Progenitor cell of endocrine pancreas (in vitro differentiated cells): ENCODE results near the gene TUFT1. TPM values are rescaled to one million over a fixed set of nuclear protein-coding genes. Genes with fewer than 3 reads are reported as not detected.

Source experiments
- DNase-seq: peaks from one replicate; pipeline ENCODE4 v3.0.0; 2021; ENCODE audit warnings: low spot score; ENCODE audit not compliant: unreplicated experiment
- H3K27ac Mint-ChIP-seq: 2 replicates; pipeline ENCODE4 v1.8.0; 2021; ENCODE audit warnings: mild to moderate bottlenecking, moderate library complexity, mixed read lengths
- H3K27me3 Mint-ChIP-seq: 2 replicates; pipeline ENCODE4 v1.8.0; 2021; ENCODE audit warnings: mixed read lengths
- H3K36me3 Mint-ChIP-seq: 2 replicates; pipeline ENCODE4 v1.8.0; 2022; ENCODE audit warnings: mixed read lengths; ENCODE audit not compliant: insufficient read depth
- H3K4me1 Mint-ChIP-seq: 2 replicates; pipeline ENCODE4 v1.8.0; 2021; ENCODE audit warnings: low read depth, mixed read lengths
- H3K4me3 Mint-ChIP-seq: 2 replicates; pipeline ENCODE4 v1.8.0; 2021; ENCODE audit warnings: low read depth, mild to moderate bottlenecking, moderate library complexity, mixed read lengths
- H3K9me3 Mint-ChIP-seq: 2 replicates; pipeline ENCODE4 v1.8.0; 2021; ENCODE audit warnings: low read depth, mixed read lengths
- CTCF ChIP-seq: fragments of 200-600 bp; sonication (generic); IDR thresholded peaks from one replicate; pipeline ENCODE4 v1.5.0; 2021; ENCODE audit warnings: antibody characterized with exemption, mild to moderate bottlenecking; ENCODE audit not compliant: unreplicated experiment
- total RNA-seq: library from RNA; stranded (reverse); gene quantifications from 2 replicates; pipeline ENCODE4 v1.2.1, GENCODE V29; 2021

The TUFT1 gene
- total RNA-seq, 1 donor from 2014 or later, result 12.5 TPM

- no peaks in the 10 kb centered on the region for H3K9me3 Mint-ChIP-seq
- H3K4me3 Mint-ChIP-seq, result no peak overlapping the region
- no peak for DNase-seq
- no peaks in the 10 kb centered on the region for H3K27me3 Mint-ChIP-seq
- peaks cover 20% of the 10 kb centered on the region for H3K36me3 Mint-ChIP-seq
- peaks cover 11% of the 10 kb centered on the region for H3K4me1 Mint-ChIP-seq
- no peak overlapping the region for H3K27ac Mint-ChIP-seq
- TF ChIP-seq CTCF, result no peak
Observed at GRCh38 chr1:151537112-151537511, 3.0 kb upstream of the TUFT1 start.

- no peak for TF ChIP-seq CTCF
- H3K9me3 Mint-ChIP-seq, result no peaks in the 10 kb centered on the region
- peaks cover 19% of the 10 kb centered on the region for H3K36me3 Mint-ChIP-seq
- peak; percentile 24 for DNase-seq
- no peaks in the 10 kb centered on the region for H3K27me3 Mint-ChIP-seq
- peak overlapping the region; percentile 96 for H3K27ac Mint-ChIP-seq
- peaks cover 18% of the 10 kb centered on the region for H3K4me1 Mint-ChIP-seq
- H3K4me3 Mint-ChIP-seq, result peak overlapping the region; percentile 97
Observed at GRCh38 chr1:151539321-151540020, 638 bp upstream of the TUFT1 start.

- H3K4me1 Mint-ChIP-seq, result peaks cover 20% of the 10 kb centered on the region
- H3K36me3 Mint-ChIP-seq, result peaks cover 16% of the 10 kb centered on the region
- H3K9me3 Mint-ChIP-seq, result no peaks in the 10 kb centered on the region
- peak; percentile 19 for DNase-seq
- peak overlapping the region; percentile 96 for H3K27ac Mint-ChIP-seq
- H3K27me3 Mint-ChIP-seq, result no peaks in the 10 kb centered on the region
- no peak for TF ChIP-seq CTCF
- peak overlapping the region; percentile 97 for H3K4me3 Mint-ChIP-seq
Observed at GRCh38 chr1:151540982-151541377, 871 bp downstream of the TUFT1 start.

DNA sequence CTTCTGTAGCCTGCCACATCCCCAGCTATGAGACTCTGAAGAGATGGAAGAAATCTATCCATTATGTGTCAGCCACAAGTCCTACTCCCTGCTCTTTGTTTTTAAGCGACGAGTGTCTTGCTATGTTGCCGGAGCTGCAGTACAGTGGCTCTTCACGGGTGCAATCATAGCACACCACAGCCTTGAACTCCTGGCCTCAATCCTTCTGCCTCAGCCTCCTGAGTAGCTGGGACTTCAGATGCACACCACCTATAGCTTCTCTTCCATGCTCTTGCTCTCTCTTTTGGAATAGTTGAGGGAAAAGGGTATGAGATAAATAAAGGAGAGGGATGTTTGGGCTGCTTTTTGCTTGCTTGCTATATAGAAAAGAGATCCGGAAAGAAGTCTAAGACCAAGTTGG lies 1.6 kb downstream of the TUFT1 start:
- DNase-seq, result no peak
- no peak overlapping the region for H3K27ac Mint-ChIP-seq
- peak overlapping the region; percentile 97 for H3K4me3 Mint-ChIP-seq
- H3K4me1 Mint-ChIP-seq, result peaks cover 20% of the 10 kb centered on the region
- H3K9me3 Mint-ChIP-seq, result no peaks in the 10 kb centered on the region
- TF ChIP-seq CTCF, result no peak
- H3K36me3 Mint-ChIP-seq, result peaks cover 18% of the 10 kb centered on the region
- H3K27me3 Mint-ChIP-seq, result no peaks in the 10 kb centered on the region

- peaks cover 21% of the 10 kb centered on the region for H3K36me3 Mint-ChIP-seq
- no peak for TF ChIP-seq CTCF
- H3K27ac Mint-ChIP-seq, result peak overlapping the region; percentile 15
- no peak overlapping the region for H3K4me3 Mint-ChIP-seq
- H3K27me3 Mint-ChIP-seq, result no peaks in the 10 kb centered on the region
- peaks cover 29% of the 10 kb centered on the region for H3K4me1 Mint-ChIP-seq
- DNase-seq, result no peak
- H3K9me3 Mint-ChIP-seq, result no peaks in the 10 kb centered on the region
Observed at GRCh38 chr1:151542710-151543129, 2.6 kb downstream of the TUFT1 start.
